ENCODE results near the gene TRMT61A.

DNA sequence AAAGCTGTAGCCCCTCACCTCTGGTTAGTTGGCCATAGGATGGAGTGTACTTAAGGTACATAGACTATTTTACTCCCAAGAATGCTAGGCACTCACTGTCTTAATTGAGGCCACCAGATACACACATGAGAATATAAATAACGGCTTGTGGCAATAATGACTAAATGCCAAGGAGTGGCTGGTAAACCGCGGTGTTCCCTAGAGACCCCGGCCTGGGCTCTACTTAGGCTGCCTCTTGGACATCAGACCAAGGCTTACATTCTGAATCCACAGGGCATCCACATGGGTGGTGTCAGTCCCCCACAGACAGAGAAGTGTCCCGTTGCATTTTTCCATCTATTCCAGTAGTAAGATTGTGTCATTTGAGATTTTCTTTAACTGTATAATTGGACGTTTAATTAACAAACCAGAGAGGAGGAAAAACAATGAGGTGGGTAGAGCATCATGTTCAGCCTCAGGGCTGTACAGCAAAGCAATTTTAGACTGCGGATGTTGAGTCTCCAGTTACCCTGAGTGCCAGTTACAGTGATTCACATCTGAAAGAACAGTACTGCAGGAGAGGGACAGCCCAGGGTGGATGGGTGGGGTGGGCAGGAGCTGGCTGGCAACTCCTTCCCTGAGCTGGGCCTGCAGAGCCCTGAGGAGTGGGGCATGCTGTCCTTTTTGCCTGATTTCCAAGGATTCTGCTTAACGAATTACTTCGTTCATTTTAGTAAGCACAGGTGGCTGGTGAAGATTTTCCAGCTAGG lies 26.9 kb upstream of the TRMT61A start:
- TF ChIP-seq, protein P1, sequence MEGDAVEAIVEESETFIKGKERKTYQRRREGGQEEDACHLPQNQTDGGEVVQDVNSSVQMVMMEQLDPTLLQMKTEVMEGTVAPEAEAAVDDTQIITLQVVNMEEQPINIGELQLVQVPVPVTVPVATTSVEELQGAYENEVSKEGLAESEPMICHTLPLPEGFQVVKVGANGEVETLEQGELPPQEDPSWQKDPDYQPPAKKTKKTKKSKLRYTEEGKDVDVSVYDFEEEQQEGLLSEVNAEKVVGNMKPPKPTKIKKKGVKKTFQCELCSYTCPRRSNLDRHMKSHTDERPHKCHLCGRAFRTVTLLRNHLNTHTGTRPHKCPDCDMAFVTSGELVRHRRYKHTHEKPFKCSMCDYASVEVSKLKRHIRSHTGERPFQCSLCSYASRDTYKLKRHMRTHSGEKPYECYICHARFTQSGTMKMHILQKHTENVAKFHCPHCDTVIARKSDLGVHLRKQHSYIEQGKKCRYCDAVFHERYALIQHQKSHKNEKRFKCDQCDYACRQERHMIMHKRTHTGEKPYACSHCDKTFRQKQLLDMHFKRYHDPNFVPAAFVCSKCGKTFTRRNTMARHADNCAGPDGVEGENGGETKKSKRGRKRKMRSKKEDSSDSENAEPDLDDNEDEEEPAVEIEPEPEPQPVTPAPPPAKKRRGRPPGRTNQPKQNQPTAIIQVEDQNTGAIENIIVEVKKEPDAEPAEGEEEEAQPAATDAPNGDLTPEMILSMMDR (IDR thresholded peaks at IDR 0.05; ENCODE audit: poor library complexity, severe bottlenecking) = no peak
- TF ChIP-seq EZH2 (IDR thresholded peaks at IDR 0.05; ENCODE audit: borderline replicate concordance, insufficient read depth, low read length, poor library complexity, severe bottlenecking) (no peak), POLR2AphosphoS5 (IDR thresholded peaks at IDR 0.05) (no peak), EP300 (conservative IDR thresholded peaks at IDR 0.05; ENCODE audit: poor library complexity, severe bottlenecking) (no peak), SMC3 (conservative IDR thresholded peaks at IDR 0.05; ENCODE audit: poor library complexity) (no peak), RAD21 (conservative IDR thresholded peaks at IDR 0.05) (no peak), TAF1 (IDR thresholded peaks at IDR 0.05; ENCODE audit: low read depth) (no peak)

All from neural cell (in vitro differentiated cells).